ENCODE data around the gene ZXDC.

Gene ZXDC

GRCh38 chr3:126417515-126417914, 58.2 kb downstream of the ZXDC start:
- Histone ChIP-seq H3K36me3 (ENCODE audit: control insufficient read depth, insufficient read depth, low read length) (no peaks in the 10 kb centered on the region), H3K4me3 (replicated peaks; ENCODE audit: low read depth, low read length) (no peak overlapping the region), H3K27me3 (replicated peaks; ENCODE audit: control insufficient read depth, insufficient read depth, low read length) (peaks cover 1% of the 10 kb centered on the region; the same call in 1 of the 2 replicates)
- DNase-seq (ENCODE audit: extremely low read depth, insufficient read length) = no peak
- TF ChIP-seq, protein P1, sequence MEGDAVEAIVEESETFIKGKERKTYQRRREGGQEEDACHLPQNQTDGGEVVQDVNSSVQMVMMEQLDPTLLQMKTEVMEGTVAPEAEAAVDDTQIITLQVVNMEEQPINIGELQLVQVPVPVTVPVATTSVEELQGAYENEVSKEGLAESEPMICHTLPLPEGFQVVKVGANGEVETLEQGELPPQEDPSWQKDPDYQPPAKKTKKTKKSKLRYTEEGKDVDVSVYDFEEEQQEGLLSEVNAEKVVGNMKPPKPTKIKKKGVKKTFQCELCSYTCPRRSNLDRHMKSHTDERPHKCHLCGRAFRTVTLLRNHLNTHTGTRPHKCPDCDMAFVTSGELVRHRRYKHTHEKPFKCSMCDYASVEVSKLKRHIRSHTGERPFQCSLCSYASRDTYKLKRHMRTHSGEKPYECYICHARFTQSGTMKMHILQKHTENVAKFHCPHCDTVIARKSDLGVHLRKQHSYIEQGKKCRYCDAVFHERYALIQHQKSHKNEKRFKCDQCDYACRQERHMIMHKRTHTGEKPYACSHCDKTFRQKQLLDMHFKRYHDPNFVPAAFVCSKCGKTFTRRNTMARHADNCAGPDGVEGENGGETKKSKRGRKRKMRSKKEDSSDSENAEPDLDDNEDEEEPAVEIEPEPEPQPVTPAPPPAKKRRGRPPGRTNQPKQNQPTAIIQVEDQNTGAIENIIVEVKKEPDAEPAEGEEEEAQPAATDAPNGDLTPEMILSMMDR (IDR thresholded peaks at IDR 0.05; ENCODE audit: insufficient read depth, low read length, poor library complexity, severe bottlenecking) = no peak

DNA sequence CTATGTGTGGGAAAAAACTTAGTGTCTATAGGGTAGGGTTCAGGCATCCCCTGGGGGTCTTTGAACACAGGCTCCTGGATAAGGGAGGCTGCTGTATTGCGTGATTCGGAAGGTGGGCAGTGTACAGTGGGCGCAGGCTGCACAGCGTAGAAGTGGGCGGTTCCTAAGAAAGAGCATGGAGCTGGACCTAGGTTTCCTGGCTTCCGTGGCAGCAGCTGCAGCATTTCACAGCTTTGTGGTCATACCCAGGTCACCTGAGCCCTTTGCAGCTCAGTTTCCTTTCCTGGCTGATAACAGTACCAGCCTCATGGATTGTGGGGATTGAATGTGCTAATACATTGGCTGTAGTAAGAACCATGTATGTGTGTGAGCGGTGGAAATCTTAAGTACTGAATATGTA, 58.7 kb downstream of the ZXDC start:
- Histone ChIP-seq H3K36me3 (ENCODE audit: control insufficient read depth, insufficient read depth, low read length) (no peaks in the 10 kb centered on the region), H3K27me3 (replicated peaks; ENCODE audit: control insufficient read depth, insufficient read depth, low read length) (peaks cover 1% of the 10 kb centered on the region; the same call in 1 of the 2 replicates), H3K4me3 (replicated peaks; ENCODE audit: low read depth, low read length) (no peak overlapping the region)
- TF ChIP-seq, protein P1 (IDR thresholded peaks at IDR 0.05; ENCODE audit: insufficient read depth, low read length, poor library complexity, severe bottlenecking) = no peak
- DNase-seq (ENCODE audit: extremely low read depth, insufficient read length) = no peak

- H3K4me3 ChIP-seq (replicated peaks; ENCODE audit: low read depth, low read length) = no peak overlapping the region
- no peaks in the 10 kb centered on the region for H3K36me3 ChIP-seq (ENCODE audit: control insufficient read depth, insufficient read depth, low read length)
- DNase-seq (ENCODE audit: extremely low read depth, insufficient read length) = no peak
- H3K27me3 ChIP-seq (replicated peaks; ENCODE audit: control insufficient read depth, insufficient read depth, low read length) = peaks cover 1% of the 10 kb centered on the region; the same call in 1 of the 2 replicates
- TF ChIP-seq, protein P1 (IDR thresholded peaks at IDR 0.05; ENCODE audit: insufficient read depth, low read length, poor library complexity, severe bottlenecking) = no peak
Measured at GRCh38 chr3:126415661-126416591, 59.8 kb downstream of the ZXDC start.

DNA sequence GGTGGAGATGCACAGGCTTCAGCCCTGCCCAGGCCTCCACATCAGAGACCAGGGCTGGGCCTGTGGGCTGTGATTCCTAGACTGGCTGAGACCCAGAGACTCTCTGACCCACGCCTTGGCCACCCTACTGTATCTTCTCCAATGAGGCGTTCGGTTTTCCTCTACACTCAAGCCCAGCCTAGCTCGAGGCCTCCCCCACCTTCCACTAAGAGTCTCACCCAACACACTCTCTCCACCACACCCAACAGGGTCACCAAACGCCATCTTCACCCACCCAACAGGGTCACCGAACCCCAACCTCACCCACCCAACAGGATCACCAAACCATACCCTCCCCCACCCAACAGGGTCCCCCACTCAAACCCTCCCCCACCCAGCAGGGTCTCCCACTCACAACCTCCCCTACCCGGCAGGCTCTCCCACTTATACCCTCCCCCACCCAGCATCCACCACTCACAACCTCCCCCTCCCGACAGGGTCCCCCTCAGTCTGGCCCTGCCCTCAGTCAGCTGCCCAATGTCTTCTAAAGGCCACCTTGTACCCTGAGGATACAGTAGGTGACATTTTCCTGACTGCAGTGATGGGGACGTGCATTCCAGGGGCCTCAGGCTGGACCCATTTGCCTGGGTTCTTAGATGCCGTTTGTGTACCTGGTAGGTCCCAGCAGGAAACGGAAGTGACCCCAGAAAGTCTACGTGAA, 60.6 kb downstream of the ZXDC start:
- TF ChIP-seq, protein P1 (IDR thresholded peaks at IDR 0.05; ENCODE audit: insufficient read depth, low read length, poor library complexity, severe bottlenecking) = no peak
- Histone ChIP-seq H3K4me3 (replicated peaks; ENCODE audit: low read depth, low read length) (no peak overlapping the region), H3K36me3 (ENCODE audit: control insufficient read depth, insufficient read depth, low read length) (no peaks in the 10 kb centered on the region), H3K27me3 (replicated peaks; ENCODE audit: control insufficient read depth, insufficient read depth, low read length) (peaks cover 1% of the 10 kb centered on the region; the same call in 1 of the 2 replicates)
- DNase-seq (ENCODE audit: extremely low read depth, insufficient read length) = no peak

DNA sequence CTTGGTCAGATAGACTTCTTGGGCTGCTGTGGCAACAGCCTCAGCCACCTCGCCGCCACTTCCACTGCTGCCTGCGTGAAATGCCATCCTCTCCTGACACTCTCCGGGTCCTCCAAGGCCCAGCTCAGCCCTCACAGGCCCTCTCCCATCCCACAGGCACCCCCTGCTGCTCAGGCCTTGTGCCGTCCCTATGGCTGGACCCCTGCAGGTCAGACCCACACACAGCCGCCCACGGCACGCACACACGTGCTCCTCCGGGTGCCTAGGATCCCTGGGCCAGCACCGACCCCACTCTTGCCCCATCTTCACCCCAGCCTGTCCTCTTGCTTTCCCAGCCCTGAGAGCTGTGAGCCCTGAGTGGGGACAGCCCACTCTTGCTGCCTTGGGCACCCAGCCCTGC, 61.3 kb downstream of the ZXDC start:
- DNase-seq (ENCODE audit: extremely low read depth, insufficient read length) = no peak
- TF ChIP-seq, protein P1 (IDR thresholded peaks at IDR 0.05; ENCODE audit: insufficient read depth, low read length, poor library complexity, severe bottlenecking) = no peak
- no peak overlapping the region for H3K4me3 ChIP-seq (replicated peaks; ENCODE audit: low read depth, low read length)
- H3K27me3 ChIP-seq (replicated peaks; ENCODE audit: control insufficient read depth, insufficient read depth, low read length) = peaks cover 1% of the 10 kb centered on the region; the same call in 1 of the 2 replicates
- H3K36me3 ChIP-seq (ENCODE audit: control insufficient read depth, insufficient read depth, low read length) = no peaks in the 10 kb centered on the region

Data from GM06990 (cell line).